ENCODE data around the gene DRG2.
A peak's percentile ranks its signal among the peaks of the same experiment; 100 is the strongest.

Gene DRG2

DNA sequence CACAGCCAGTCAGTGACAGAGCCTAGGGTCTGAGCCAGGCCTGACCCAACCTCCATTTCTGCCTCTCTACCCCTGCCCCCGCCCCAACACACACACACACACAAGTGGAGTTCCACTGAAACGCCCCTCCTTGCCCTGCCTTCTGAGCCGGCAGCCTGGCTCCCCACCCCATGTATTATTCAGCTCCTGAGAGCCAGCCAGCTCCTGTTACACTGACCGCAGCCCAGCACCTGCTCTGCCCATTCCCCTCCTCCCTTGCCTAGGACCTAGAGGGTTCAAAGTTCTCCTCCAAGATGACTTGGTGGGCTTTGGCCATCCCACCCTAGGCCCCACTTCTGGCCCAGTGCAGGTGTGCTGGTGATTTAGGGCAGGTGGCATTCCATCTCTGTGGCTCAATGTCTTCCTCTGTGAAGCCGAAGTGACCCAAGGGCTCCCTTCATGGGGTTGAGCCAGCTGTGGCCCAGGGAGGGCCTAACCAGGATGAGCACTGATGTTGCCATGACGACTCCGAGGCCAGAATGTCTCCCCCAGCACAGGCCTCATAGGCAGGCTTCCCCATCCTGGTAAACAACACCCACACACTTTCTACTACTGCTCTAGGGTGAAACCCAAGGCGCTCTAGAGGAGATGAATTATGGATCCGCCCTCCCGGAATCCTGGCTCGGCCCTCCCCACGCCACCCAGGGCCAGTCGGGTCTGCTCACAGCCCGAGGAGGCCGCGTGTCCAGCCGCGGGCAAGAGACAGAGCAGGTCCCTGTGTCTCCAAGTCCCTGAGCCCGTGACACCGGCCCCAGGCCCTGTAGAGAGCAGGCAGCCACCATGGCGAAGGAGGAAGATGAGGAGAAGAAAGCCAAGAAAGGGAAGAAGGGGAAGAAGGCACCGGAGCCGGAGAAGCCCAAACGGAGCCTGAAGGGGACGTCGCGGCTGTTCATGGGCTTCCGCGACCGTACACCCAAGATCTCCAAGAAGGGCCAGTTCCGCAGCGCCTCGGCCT is 30.5 kb downstream of the DRG2 start:
- ChIA-PET CTCF (interaction anchor here (1.7 kb wide), 1 partner anchor 22 kb away, joined by 5 read pairs; no protein-coding TSS in a partner anchor), POLR2A (interaction anchor here (0.7 to 1.6 kb wide), 2 partner anchors 18 to 64 kb away, joined by 3 read pairs; no protein-coding TSS in a partner anchor)
- TF ChIP-seq ZNF785 (tag by site-specific recombination; IDR thresholded peaks at IDR 0.05) (no peak), KLF1 (tag by site-specific recombination; IDR thresholded peaks at IDR 0.05) (peak; percentile 34; the same call in 1 of the 2 replicates)
- Histone ChIP-seq H3K4me1 (ENCODE audit: control insufficient read depth, insufficient read depth, low read length) (no peaks in the 10 kb centered on the region), H3K36me3 (ENCODE audit: control insufficient read depth in 2 of 2, insufficient read depth in 1 of 2, low read length in 2 of 2) (no peaks in the 10 kb centered on the region), H3K27ac (ENCODE audit: extremely low read depth, low read depth, low read length) (no peak overlapping the region; the same call in 1 of the 2 replicates), H3K4me3 (ENCODE audit: low read depth, low read length) (no peak overlapping the region), H3K9me3 (ENCODE audit: control insufficient read depth, insufficient read depth, low read depth, low read length) (no peaks in the 10 kb centered on the region)

DNA sequence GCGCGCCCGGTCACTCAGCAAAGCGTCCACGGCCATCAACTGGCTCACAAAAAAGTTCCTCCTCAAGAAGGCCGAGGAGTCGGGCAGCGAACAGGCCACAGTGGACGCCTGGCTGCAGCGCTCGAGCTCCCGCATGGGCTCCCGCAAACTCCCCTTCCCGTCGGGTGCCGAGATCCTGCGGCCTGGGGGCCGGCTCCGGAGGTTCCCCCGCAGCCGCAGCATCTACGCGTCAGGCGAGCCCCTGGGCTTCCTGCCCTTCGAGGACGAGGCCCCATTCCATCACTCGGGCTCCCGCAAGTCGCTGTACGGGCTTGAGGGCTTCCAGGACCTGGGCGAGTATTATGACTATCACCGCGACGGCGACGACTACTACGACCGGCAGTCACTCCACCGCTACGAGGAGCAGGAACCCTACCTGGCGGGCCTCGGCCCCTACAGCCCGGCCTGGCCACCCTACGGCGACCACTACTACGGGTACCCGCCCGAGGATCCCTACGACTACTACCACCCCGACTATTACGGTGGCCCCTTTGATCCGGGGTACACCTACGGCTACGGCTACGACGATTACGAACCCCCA is 31.5 kb downstream of the DRG2 start:
- Histone ChIP-seq H3K4me1 (ENCODE audit: control insufficient read depth, insufficient read depth, low read length) (no peaks in the 10 kb centered on the region), H3K4me3 (ENCODE audit: low read depth, low read length) (no peak overlapping the region), H3K9me3 (ENCODE audit: control insufficient read depth, insufficient read depth, low read depth, low read length) (no peaks in the 10 kb centered on the region), H3K36me3 (ENCODE audit: control insufficient read depth in 2 of 2, insufficient read depth in 1 of 2, low read length in 2 of 2) (no peaks in the 10 kb centered on the region), H3K27ac (ENCODE audit: extremely low read depth, low read depth, low read length) (no peak overlapping the region)
- CTCF ChIA-PET: interaction anchor here (0.7 kb wide), 1 partner anchor 26 kb away, joined by 3 read pairs; no protein-coding TSS in a partner anchor
- no peak for TF ChIP-seq ZNF48 (tag by site-specific recombination; IDR thresholded peaks at IDR 0.05)
- TF ChIP-seq ZSCAN16 (tag by site-specific recombination; IDR thresholded peaks at IDR 0.05): no peak
- TF ChIP-seq ZNF768 (tag by site-specific recombination; IDR thresholded peaks at IDR 0.05): no peak
- no peak for TF ChIP-seq ZNF473 (tag by site-specific recombination; IDR thresholded peaks at IDR 0.05)
- TF ChIP-seq ZNF610 (tag by site-specific recombination; IDR thresholded peaks at IDR 0.05; ENCODE audit: borderline replicate concordance): no peak
- no peak for TF ChIP-seq EGR2 (tag by site-specific recombination; IDR thresholded peaks at IDR 0.05; ENCODE audit: low read depth)
- no peak for TF ChIP-seq ZNF121 (tag by site-specific recombination; IDR thresholded peaks at IDR 0.05)
- no peak for TF ChIP-seq ZNF223 (tag by site-specific recombination; IDR thresholded peaks at IDR 0.05)
- no peak for TF ChIP-seq ZNF2 (tag by site-specific recombination; IDR thresholded peaks at IDR 0.05)
- POLR2A ChIA-PET: no interaction called here

DNA sequence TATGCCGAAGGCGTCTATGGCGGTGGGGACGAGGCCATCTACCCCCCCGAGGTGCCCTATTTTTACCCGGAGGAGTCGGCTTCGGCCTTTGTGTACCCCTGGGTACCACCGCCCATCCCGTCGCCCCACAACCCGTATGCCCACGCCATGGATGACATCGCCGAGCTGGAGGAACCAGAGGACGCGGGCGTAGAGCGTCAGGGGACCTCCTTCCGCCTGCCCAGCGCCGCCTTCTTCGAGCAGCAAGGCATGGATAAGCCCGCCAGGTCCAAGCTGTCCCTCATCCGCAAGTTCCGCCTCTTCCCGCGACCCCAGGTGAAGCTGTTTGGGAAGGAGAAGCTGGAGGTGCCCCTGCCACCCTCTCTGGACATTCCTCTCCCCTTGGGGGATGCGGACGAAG is 32.2 kb downstream of the DRG2 start:
- TF ChIP-seq ZNF777 (tag by site-specific recombination; IDR thresholded peaks at IDR 0.05; ENCODE audit: borderline replicate concordance) (no peak), ZFP69B (tag by site-specific recombination; IDR thresholded peaks at IDR 0.05) (no peak), GLIS1 (tag by site-specific recombination; IDR thresholded peaks at IDR 0.05) (no peak), ZNF112 (tag by site-specific recombination; IDR thresholded peaks at IDR 0.05) (no peak), ZNF548 (tag by site-specific recombination; IDR thresholded peaks at IDR 0.05) (no peak), ZNF426 (tag by site-specific recombination; IDR thresholded peaks at IDR 0.05) (no peak)
- TF ChIP-seq, protein P1, sequence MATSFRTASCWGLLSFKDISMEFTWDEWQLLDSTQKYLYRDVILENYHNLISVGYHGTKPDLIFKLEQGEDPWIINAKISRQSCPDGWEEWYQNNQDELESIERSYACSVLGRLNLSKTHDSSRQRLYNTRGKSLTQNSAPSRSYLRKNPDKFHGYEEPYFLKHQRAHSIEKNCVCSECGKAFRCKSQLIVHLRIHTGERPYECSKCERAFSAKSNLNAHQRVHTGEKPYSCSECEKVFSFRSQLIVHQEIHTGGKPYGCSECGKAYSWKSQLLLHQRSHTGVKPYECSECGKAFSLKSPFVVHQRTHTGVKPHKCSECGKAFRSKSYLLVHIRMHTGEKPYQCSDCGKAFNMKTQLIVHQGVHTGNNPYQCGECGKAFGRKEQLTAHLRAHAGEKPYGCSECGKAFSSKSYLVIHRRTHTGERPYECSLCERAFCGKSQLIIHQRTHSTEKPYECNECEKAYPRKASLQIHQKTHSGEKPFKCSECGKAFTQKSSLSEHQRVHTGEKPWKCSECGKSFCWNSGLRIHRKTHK (tag by site-specific recombination; IDR thresholded peaks at IDR 0.05): no peak
- TF ChIP-seq, protein P2, sequence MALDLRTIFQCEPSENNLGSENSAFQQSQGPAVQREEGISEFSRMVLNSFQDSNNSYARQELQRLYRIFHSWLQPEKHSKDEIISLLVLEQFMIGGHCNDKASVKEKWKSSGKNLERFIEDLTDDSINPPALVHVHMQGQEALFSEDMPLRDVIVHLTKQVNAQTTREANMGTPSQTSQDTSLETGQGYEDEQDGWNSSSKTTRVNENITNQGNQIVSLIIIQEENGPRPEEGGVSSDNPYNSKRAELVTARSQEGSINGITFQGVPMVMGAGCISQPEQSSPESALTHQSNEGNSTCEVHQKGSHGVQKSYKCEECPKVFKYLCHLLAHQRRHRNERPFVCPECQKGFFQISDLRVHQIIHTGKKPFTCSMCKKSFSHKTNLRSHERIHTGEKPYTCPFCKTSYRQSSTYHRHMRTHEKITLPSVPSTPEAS (tag by site-specific recombination; IDR thresholded peaks at IDR 0.05): no peak
- TF ChIP-seq, protein P3, sequence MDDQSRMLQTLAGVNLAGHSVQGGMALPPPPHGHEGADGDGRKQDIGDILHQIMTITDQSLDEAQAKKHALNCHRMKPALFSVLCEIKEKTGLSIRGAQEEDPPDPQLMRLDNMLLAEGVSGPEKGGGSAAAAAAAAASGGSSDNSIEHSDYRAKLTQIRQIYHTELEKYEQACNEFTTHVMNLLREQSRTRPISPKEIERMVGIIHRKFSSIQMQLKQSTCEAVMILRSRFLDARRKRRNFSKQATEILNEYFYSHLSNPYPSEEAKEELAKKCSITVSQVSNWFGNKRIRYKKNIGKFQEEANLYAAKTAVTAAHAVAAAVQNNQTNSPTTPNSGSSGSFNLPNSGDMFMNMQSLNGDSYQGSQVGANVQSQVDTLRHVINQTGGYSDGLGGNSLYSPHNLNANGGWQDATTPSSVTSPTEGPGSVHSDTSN (CRISPR knock-in tag; IDR thresholded peaks at IDR 0.05): no peak
- Histone ChIP-seq H3K36me3 (ENCODE audit: control insufficient read depth in 2 of 2, insufficient read depth in 1 of 2, low read length in 2 of 2) (no peaks in the 10 kb centered on the region), H3K4me3 (ENCODE audit: low read depth, low read length) (no peak overlapping the region), H3K9me3 (ENCODE audit: control insufficient read depth, insufficient read depth, low read depth, low read length) (no peaks in the 10 kb centered on the region), H3K27ac (ENCODE audit: extremely low read depth, low read depth, low read length) (no peak overlapping the region), H3K4me1 (ENCODE audit: control insufficient read depth, insufficient read depth, low read length) (no peaks in the 10 kb centered on the region)
- ChIA-PET CTCF (interaction anchor here (0.7 kb wide), 1 partner anchor 26 kb away, joined by 3 read pairs; no protein-coding TSS in a partner anchor), POLR2A (no interaction called here)

All from HEK293 (cell line).